Measurements from ENCODE around the gene LIMCH1.

LIMCH1 gene

GRCh38 chr4:41569961-41570360 lies 32.0 kb downstream of the LIMCH1 start:
- Histone ChIP-seq H3K9ac (ENCODE audit: low read depth, low read length) (no peak overlapping the region), H3K4me3 (ENCODE audit: low read depth, low read length) (no peak overlapping the region), H3K36me3 (ENCODE audit: control insufficient read depth, insufficient read depth, low read length) (no peaks in the 10 kb centered on the region), H3K9me3 (ENCODE audit: control insufficient read depth, insufficient read depth, low read length) (no peaks in the 10 kb centered on the region), H3K27ac (ENCODE audit: low read depth, low read length) (no peak overlapping the region), H3K4me1 (ENCODE audit: control insufficient read depth, insufficient read depth, low read length) (no peaks in the 10 kb centered on the region), H3K27me3 (ENCODE audit: control insufficient read depth, insufficient read depth, low read length) (no peaks in the 10 kb centered on the region)

DNA sequence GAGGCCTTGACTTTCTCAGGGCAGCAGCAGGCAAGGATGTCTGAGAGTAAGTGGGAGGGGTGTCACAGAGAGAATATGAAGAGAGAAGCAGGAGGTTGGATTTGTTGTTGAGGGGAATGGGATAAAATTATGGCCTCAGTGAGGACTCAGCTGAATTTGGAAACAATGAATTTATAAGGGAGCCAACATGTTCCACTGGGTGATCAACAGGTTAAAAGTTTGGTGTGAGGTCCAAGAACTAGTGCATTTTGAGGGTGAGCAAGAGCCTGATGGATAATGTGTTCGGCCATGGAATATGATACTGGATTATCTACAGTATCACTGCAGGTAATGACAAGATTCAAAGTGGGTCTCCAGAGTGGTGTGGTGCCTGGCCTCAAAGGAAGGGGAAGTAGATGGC lies 33.5 kb downstream of the LIMCH1 start:
- Histone ChIP-seq H3K36me3 (ENCODE audit: control insufficient read depth, insufficient read depth, low read length) (no peaks in the 10 kb centered on the region), H3K4me3 (ENCODE audit: low read depth, low read length) (no peak overlapping the region), H3K27me3 (ENCODE audit: control insufficient read depth, insufficient read depth, low read length) (no peaks in the 10 kb centered on the region), H3K9me3 (ENCODE audit: control insufficient read depth, insufficient read depth, low read length) (no peaks in the 10 kb centered on the region), H3K4me1 (ENCODE audit: control insufficient read depth, insufficient read depth, low read length) (no peaks in the 10 kb centered on the region), H3K27ac (ENCODE audit: low read depth, low read length) (no peak overlapping the region), H3K9ac (ENCODE audit: low read depth, low read length) (no peak overlapping the region)

- H3K36me3 ChIP-seq (ENCODE audit: control insufficient read depth, insufficient read depth, low read length), result no peaks in the 10 kb centered on the region
- no peaks in the 10 kb centered on the region for H3K9me3 ChIP-seq (ENCODE audit: control insufficient read depth, insufficient read depth, low read length)
- no peak overlapping the region for H3K27ac ChIP-seq (ENCODE audit: low read depth, low read length)
- no peaks in the 10 kb centered on the region for H3K4me1 ChIP-seq (ENCODE audit: control insufficient read depth, insufficient read depth, low read length)
- H3K4me3 ChIP-seq (ENCODE audit: low read depth, low read length), result no peak overlapping the region
- no peaks in the 10 kb centered on the region for H3K27me3 ChIP-seq (ENCODE audit: control insufficient read depth, insufficient read depth, low read length)
- no peak overlapping the region for H3K9ac ChIP-seq (ENCODE audit: low read depth, low read length)
Measured at GRCh38 chr4:41572516-41572915, 34.6 kb downstream of the LIMCH1 start.

GRCh38 chr4:41572956-41573355 lies 35.0 kb downstream of the LIMCH1 start:
- no peak overlapping the region for H3K9ac ChIP-seq (ENCODE audit: low read depth, low read length)
- no peak overlapping the region for H3K4me3 ChIP-seq (ENCODE audit: low read depth, low read length)
- H3K27ac ChIP-seq (ENCODE audit: low read depth, low read length), result no peak overlapping the region
- no peaks in the 10 kb centered on the region for H3K36me3 ChIP-seq (ENCODE audit: control insufficient read depth, insufficient read depth, low read length)
- H3K27me3 ChIP-seq (ENCODE audit: control insufficient read depth, insufficient read depth, low read length), result no peaks in the 10 kb centered on the region
- H3K4me1 ChIP-seq (ENCODE audit: control insufficient read depth, insufficient read depth, low read length), result no peaks in the 10 kb centered on the region
- peaks cover under 1% of the 10 kb centered on the region; the same call in 1 of the 2 replicates for H3K9me3 ChIP-seq (ENCODE audit: control insufficient read depth, insufficient read depth, low read length)

GRCh38 chr4:41573502-41574001 lies 35.6 kb downstream of the LIMCH1 start:
- Histone ChIP-seq H3K36me3 (ENCODE audit: control insufficient read depth, insufficient read depth, low read length) (no peaks in the 10 kb centered on the region), H3K27ac (ENCODE audit: low read depth, low read length) (no peak overlapping the region), H3K4me1 (ENCODE audit: control insufficient read depth, insufficient read depth, low read length) (no peaks in the 10 kb centered on the region), H3K27me3 (ENCODE audit: control insufficient read depth, insufficient read depth, low read length) (no peaks in the 10 kb centered on the region), H3K4me3 (ENCODE audit: low read depth, low read length) (no peak overlapping the region), H3K9me3 (ENCODE audit: control insufficient read depth, insufficient read depth, low read length) (peaks cover 2% of the 10 kb centered on the region; the same call in 1 of the 2 replicates), H3K9ac (ENCODE audit: low read depth, low read length) (no peak overlapping the region)

DNA sequence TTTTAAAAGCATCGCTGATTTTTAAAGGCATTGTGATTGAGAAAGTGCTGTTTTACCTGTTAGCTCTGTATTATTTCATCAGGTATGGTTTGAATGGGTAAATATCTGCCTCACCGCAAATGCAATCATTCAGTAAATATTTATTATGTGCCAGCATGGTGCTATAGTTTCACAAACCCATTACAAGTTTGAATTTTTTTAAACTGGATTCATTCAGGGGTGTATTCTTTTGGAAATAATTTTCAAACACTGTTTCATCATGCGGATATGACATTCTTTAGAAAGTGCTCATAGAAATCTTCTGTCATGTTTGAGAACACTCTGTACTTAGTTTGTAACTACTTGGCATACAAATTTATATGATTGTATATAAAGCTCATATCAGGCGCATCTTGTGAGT lies 37.2 kb downstream of the LIMCH1 start:
- Histone ChIP-seq H3K27ac (ENCODE audit: low read depth, low read length) (no peak overlapping the region), H3K4me3 (ENCODE audit: low read depth, low read length) (no peak overlapping the region), H3K9me3 (ENCODE audit: control insufficient read depth, insufficient read depth, low read length) (peaks cover 2% of the 10 kb centered on the region; the same call in 1 of the 2 replicates), H3K36me3 (ENCODE audit: control insufficient read depth, insufficient read depth, low read length) (no peaks in the 10 kb centered on the region), H3K4me1 (ENCODE audit: control insufficient read depth, insufficient read depth, low read length) (no peaks in the 10 kb centered on the region), H3K9ac (ENCODE audit: low read depth, low read length) (no peak overlapping the region), H3K27me3 (ENCODE audit: control insufficient read depth, insufficient read depth, low read length) (no peaks in the 10 kb centered on the region)

DNA sequence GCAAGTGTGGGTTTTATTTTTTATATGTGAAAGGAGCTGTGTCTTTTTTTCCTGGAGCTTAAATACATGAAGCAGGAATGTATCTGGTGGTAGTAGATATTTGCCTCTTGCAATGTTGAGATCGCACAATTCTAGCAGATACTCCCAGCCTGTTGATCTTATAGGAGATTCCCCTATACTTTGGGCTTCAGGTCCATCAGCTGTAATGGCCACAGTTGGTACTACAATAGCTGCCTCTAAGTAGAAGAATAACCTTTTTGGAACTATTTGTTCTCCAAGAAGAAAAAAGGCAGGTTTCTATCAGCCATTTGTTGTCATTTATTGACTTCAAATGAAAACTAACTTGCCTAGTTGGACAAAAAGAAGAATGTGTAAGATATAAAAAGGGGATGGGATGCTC lies 37.7 kb downstream of the LIMCH1 start:
- H3K4me1 ChIP-seq (ENCODE audit: control insufficient read depth, insufficient read depth, low read length), result no peaks in the 10 kb centered on the region
- H3K27ac ChIP-seq (ENCODE audit: low read depth, low read length), result no peak overlapping the region
- H3K4me3 ChIP-seq (ENCODE audit: low read depth, low read length), result no peak overlapping the region
- no peaks in the 10 kb centered on the region for H3K36me3 ChIP-seq (ENCODE audit: control insufficient read depth, insufficient read depth, low read length)
- H3K9ac ChIP-seq (ENCODE audit: low read depth, low read length), result no peak overlapping the region
- peaks cover 2% of the 10 kb centered on the region; the same call in 1 of the 2 replicates for H3K9me3 ChIP-seq (ENCODE audit: control insufficient read depth, insufficient read depth, low read length)
- H3K27me3 ChIP-seq (ENCODE audit: control insufficient read depth, insufficient read depth, low read length), result no peaks in the 10 kb centered on the region

- Histone ChIP-seq H3K9me3 (ENCODE audit: control insufficient read depth, insufficient read depth, low read length) (peaks cover 2% of the 10 kb centered on the region; the same call in 1 of the 2 replicates), H3K36me3 (ENCODE audit: control insufficient read depth, insufficient read depth, low read length) (no peaks in the 10 kb centered on the region), H3K9ac (ENCODE audit: low read depth, low read length) (no peak overlapping the region), H3K4me3 (ENCODE audit: low read depth, low read length) (no peak overlapping the region), H3K4me1 (ENCODE audit: control insufficient read depth, insufficient read depth, low read length) (no peaks in the 10 kb centered on the region), H3K27ac (ENCODE audit: low read depth, low read length) (no peak overlapping the region), H3K27me3 (ENCODE audit: control insufficient read depth, insufficient read depth, low read length) (no peaks in the 10 kb centered on the region)
Measured at GRCh38 chr4:41579043-41579442, 41.1 kb downstream of the LIMCH1 start.

DNA sequence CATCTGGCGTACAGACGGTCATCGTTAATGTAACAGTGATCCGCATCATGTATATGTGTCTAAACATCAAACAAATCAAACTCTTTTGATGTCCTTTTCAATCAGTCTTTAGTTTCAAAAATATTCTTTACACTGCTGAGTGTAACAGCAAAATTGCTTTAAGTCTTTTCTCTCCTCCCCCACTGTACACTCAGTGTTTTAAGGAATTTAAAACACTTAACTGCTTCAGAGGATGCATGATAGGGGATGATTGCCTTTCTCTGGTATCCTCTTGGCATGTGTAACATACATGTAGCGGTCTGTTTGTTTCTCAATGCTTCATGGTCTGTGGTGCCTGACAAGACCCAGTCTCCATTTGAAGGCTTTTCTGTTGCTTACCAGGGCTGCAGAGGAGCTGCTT lies 41.6 kb downstream of the LIMCH1 start:
- H3K27ac ChIP-seq (ENCODE audit: low read depth, low read length), result no peak overlapping the region
- no peaks in the 10 kb centered on the region for H3K27me3 ChIP-seq (ENCODE audit: control insufficient read depth, insufficient read depth, low read length)
- H3K9me3 ChIP-seq (ENCODE audit: control insufficient read depth, insufficient read depth, low read length), result peaks cover 2% of the 10 kb centered on the region; the same call in 1 of the 2 replicates
- no peak overlapping the region for H3K4me3 ChIP-seq (ENCODE audit: low read depth, low read length)
- H3K36me3 ChIP-seq (ENCODE audit: control insufficient read depth, insufficient read depth, low read length), result no peaks in the 10 kb centered on the region
- no peak overlapping the region for H3K9ac ChIP-seq (ENCODE audit: low read depth, low read length)
- H3K4me1 ChIP-seq (ENCODE audit: control insufficient read depth, insufficient read depth, low read length), result no peaks in the 10 kb centered on the region

- no peaks in the 10 kb centered on the region for H3K4me1 ChIP-seq (ENCODE audit: control insufficient read depth, insufficient read depth, low read length)
- H3K27ac ChIP-seq (ENCODE audit: low read depth, low read length), result no peak overlapping the region
- H3K27me3 ChIP-seq (ENCODE audit: control insufficient read depth, insufficient read depth, low read length), result no peaks in the 10 kb centered on the region
- peaks cover 4% of the 10 kb centered on the region; the same call in 1 of the 2 replicates for H3K9me3 ChIP-seq (ENCODE audit: control insufficient read depth, insufficient read depth, low read length)
- no peak overlapping the region for H3K9ac ChIP-seq (ENCODE audit: low read depth, low read length)
- H3K36me3 ChIP-seq (ENCODE audit: control insufficient read depth, insufficient read depth, low read length), result no peaks in the 10 kb centered on the region
- H3K4me3 ChIP-seq (ENCODE audit: low read depth, low read length), result no peak overlapping the region
Measured at GRCh38 chr4:41580007-41580406, 42.0 kb downstream of the LIMCH1 start.

DNA sequence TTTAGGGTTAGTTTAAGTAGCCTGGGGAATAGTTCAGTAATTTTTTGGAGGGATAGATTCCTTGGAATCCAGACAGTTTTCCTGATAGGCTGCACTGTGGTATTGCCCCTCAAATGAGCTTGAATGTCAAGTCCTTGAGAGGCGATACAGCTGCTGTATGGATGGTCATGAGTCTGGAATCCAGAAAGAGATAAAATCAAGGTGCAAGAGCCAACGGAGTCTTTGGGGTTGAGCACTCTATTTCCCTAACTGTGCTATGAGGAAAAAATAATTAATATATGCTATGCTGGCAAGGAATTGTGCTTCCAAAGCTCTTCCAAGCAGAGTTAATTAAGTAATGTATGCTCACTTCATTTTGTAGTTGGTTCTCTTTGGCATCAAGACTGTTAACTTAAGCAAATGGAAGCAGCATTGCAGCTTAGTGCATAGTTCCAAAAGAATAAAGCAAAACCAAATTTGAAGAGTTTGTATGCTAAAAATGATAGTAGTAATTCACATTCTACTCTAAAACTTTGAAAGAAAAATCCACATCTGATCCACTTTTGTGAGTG lies 48.8 kb downstream of the LIMCH1 start:
- H3K36me3 ChIP-seq (ENCODE audit: control insufficient read depth, insufficient read depth, low read length), result no peaks in the 10 kb centered on the region
- no peaks in the 10 kb centered on the region for H3K27me3 ChIP-seq (ENCODE audit: control insufficient read depth, insufficient read depth, low read length)
- no peak overlapping the region for H3K9ac ChIP-seq (ENCODE audit: low read depth, low read length)
- no peaks in the 10 kb centered on the region for H3K4me1 ChIP-seq (ENCODE audit: control insufficient read depth, insufficient read depth, low read length)
- H3K9me3 ChIP-seq (ENCODE audit: control insufficient read depth, insufficient read depth, low read length), result peaks cover 3% of the 10 kb centered on the region; the same call in 1 of the 2 replicates
- no peak overlapping the region for H3K4me3 ChIP-seq (ENCODE audit: low read depth, low read length)
- no peak overlapping the region for H3K27ac ChIP-seq (ENCODE audit: low read depth, low read length)

Data from HUES48 (cell line).